Sigmoid colon (tissue), 4 donors: ENCODE results near the gene FAM193A.

Source experiments
- EP300 ChIP-seq, 4 donors: sonication (generic); formaldehyde crosslinking; IDR thresholded peaks; one replicate each; pipeline ENCODE4 v1.6.1; 2017; ENCODE audit warnings: antibody characterized with exemption in 4 of 4
- POLR2A ChIP-seq, 2 donors: fragments of 450-650 bp; IDR thresholded peaks; one replicate each; pipeline ENCODE4 v1.6.1; 2016; ENCODE audit warnings: antibody characterized with exemption in 2 of 2, mild to moderate bottlenecking in 2 of 2, moderate library complexity in 2 of 2
- POLR2AphosphoS5 ChIP-seq, 4 donors: sonication (generic); formaldehyde crosslinking; IDR thresholded peaks; one replicate each; pipeline ENCODE4 v1.6.1; 2017; ENCODE audit warnings: antibody characterized with exemption in 4 of 4
- TF ChIP-seq, protein P1 (sequence below), 4 experiments: fragments of 450-650 bp in 3 of 4; fragments of 200-600 bp in 1 of 4; IDR thresholded peaks; one replicate each; pipeline ENCODE4 v1.5.1; 2016 to 2019; ENCODE audit warnings: antibody characterized with exemption in 4 of 4, mild to moderate bottlenecking in 3 of 4, moderate library complexity in 2 of 4

DNA sequence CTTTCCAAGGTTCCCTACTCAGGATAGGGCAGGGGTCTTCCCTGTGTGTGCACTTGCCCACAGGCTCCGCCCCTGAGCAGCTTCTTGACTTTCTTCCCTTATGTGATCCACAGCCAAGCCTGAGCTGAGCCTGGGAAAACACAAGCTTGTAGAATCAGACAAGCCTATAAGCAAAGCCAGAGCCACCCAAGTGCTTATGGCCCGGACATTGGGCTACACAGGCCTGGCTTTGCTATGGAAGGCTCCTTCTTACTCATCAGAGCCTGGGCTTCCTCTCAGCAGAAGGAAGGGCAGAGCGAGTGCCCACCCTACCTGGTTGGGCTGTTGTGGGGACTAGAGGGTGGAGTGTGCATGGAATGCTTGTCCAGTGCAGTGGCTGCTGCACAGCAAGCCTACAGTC, 221.0 kb downstream of the FAM193A start:
- TF ChIP-seq, protein P1, sequence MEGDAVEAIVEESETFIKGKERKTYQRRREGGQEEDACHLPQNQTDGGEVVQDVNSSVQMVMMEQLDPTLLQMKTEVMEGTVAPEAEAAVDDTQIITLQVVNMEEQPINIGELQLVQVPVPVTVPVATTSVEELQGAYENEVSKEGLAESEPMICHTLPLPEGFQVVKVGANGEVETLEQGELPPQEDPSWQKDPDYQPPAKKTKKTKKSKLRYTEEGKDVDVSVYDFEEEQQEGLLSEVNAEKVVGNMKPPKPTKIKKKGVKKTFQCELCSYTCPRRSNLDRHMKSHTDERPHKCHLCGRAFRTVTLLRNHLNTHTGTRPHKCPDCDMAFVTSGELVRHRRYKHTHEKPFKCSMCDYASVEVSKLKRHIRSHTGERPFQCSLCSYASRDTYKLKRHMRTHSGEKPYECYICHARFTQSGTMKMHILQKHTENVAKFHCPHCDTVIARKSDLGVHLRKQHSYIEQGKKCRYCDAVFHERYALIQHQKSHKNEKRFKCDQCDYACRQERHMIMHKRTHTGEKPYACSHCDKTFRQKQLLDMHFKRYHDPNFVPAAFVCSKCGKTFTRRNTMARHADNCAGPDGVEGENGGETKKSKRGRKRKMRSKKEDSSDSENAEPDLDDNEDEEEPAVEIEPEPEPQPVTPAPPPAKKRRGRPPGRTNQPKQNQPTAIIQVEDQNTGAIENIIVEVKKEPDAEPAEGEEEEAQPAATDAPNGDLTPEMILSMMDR (IDR thresholded peaks at IDR 0.05), result no peak
- no peak for TF ChIP-seq POLR2A (IDR thresholded peaks at IDR 0.05)
- TF ChIP-seq POLR2AphosphoS5 (IDR thresholded peaks at IDR 0.05), result no peak
- TF ChIP-seq EP300 (IDR thresholded peaks at IDR 0.05), result no peak
